GM19351 (cell line): ENCODE results near the gene IQCF5.
"Not testable (repeated sequence)": the region's sequence is repeated elsewhere in the genome, so short reads cannot be mapped to it uniquely, and the experiment has no call there.

Source experiments
- ATAC-seq: cut with Tn5 transposase; IDR thresholded peaks from one replicate; pipeline ENCODE4 v1.9.1; 2021; ENCODE audit warnings: mild to moderate bottlenecking, moderate library complexity; ENCODE audit not compliant: unreplicated experiment

Gene IQCF5

DNA sequence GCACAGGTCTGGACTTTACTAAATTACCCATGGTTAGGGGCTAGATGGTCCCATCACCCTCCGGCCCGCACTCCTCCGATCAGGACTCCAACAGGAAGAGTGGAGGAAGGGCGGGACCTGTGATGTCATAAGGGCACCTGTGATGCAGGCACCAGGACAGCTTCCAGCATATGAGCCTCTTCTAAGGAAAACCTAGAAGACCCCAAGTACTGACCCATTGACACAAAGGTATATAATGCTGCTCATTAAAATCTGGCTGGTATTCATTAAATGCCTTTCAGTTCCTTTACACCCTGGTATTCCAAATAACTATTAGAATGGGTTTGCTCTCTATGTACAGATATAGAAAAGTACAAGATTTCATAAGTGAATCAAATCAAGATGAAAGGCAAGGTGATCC, at the start of gene IQCF5:
IQCF5 (minus strand) TSS at position 101 of the 400 bp plus-strand sequence; CDS start at position 31, 70 bp downstream.
- ATAC-seq: no peak

DNA sequence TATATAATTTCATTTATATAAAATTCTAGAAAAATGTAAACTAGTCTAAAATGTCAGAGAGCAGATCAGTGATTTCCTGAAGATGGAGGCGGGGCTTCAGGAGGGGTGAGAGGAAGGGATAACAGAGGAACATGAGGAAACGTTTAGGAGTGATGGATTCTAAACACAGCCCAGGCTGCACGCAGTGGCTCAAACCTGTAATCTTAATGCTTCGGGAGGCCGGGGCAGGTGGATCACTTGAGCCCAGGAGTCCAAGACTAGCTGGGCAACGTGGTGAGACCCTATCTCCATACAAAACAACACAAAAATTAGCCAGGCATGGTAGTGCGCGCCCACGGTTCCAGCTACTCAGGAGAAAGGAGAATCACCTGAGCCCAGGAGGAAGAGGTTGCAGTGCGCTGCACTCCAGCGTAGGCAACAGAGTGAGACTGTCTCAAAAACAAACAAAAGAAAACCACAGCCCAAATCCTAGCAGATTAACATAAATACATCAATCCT, 45.7 kb upstream of the IQCF5 start:
- ATAC-seq: no peak

DNA sequence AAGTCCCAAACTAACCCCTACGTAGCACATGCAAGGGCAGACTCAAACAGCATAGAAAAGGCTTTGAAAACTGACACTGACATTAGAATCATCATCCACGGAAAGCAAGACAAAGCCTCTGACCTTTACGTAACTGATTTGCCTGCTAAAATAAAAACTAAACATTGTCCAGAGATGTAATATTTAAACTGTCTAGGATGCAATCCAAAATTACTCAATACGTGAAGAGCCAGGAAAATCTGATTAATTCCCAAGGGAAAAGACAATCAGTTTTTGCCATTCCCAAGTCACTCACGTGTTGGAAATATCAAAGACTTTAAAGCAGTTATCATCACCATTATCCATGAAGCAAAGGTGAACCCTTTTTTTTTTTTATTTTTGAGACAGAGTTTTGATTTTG, 41.0 kb upstream of the IQCF5 start:
- no peak for ATAC-seq

DNA sequence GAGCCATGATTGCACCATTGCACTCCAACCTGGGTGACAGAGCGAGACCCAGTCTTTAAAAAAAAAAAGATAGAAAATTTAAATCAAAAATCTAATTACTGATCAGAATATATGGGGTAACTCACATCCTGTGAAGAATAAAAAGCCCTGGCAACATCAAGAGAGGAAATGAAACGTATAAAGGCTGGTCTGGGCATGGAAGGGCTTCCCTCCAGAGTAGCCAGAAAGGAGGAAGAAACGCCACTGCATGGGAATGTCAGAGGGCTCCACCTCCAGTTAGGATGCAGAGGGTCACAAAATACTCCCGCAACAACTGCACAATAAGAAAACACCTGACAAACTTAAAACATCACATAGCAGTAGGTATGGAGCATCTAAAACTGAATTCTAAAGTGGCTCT, 32.6 kb upstream of the IQCF5 start:
- ATAC-seq: no peak

DNA sequence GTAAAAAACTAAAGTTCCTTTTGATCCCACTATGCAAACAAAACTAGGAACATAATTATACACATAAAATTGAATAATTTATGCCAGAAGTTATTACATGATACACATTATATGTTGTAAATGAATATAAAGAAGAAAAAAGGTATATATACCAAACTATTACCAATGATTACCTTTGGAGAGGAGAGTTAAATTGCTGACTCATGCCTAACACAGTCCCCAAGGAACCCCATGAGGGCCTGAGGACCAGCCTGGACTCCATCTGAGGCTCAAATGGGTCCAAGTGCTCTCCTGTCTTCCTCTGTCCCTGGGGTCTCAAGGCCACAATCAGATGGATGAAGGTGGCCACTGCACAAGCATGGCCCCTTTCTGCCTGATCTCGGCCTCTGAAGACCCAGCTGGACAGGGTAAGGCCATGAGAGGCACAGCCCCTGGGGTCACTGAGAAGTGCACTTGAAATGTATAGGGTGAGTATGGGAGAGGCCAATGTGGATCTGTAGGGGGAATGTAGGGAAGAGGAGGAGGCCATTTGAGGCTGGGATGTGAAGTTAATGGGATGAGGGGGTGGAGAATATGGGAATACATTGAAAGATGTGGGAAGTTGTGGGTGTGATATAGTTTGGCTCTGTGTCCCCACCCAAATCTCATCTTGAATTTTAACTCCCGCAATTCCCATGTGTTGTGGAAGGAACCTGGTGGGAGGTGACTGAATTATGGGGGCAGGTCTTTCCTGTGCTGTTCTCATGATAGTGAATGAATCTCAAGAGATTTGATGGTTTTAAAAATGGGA, 28.8 kb upstream of the IQCF5 start:
- no peak for ATAC-seq

- ATAC-seq: not testable (repeated sequence)
Observed at GRCh38 chr3:51902361-51902760, 27.0 kb upstream of the IQCF5 start.

DNA sequence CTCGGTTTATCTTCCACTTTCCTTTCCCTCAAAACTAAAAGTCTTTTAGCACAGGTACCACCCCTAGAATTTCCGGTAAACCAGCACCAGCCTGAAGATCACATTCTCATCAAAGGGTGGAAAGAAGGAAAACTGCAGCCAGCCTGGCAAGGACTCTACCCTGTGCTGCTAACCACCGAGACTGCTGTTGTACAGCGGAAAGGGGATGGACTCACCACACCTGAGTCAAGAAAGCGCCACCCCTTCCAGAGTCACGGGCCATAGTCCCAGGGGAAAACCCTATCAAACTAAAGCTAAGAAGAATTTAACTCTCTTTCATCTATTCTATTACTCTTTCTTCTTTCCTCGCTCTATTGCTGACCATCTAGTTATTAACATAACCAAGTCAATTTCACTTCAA, 24.6 kb upstream of the IQCF5 start:
- ATAC-seq: not testable (repeated sequence)

- ATAC-seq: no peak
Observed at GRCh38 chr3:51897391-51897790, 22.0 kb upstream of the IQCF5 start.

- no peak for ATAC-seq
Observed at GRCh38 chr3:51896607-51897305, 21.4 kb upstream of the IQCF5 start.

- no peak for ATAC-seq
Observed at GRCh38 chr3:51894939-51895338, 19.5 kb upstream of the IQCF5 start.

DNA sequence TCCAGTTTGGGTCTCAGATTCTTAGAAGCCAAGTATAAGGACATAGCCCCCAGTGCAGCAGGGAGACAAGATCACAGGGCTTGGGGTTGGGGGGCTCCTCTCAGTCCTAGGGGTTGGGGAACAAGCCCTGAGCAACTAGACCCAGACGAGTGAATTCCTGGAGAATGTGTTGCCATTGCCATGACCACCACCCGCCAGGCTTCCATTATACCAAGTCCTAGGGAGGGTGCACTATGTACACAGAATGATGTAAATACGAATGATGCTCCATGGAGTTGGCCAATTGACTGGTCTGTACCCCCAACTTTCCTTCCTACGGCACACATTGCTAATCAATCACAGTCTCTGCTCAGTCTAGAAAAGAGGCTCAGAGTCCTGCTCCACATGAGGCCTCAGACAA, 19.0 kb upstream of the IQCF5 start:
- no peak for ATAC-seq

GRCh38 chr3:51891242-51892039, 16.0 kb upstream of the IQCF5 start:
- ATAC-seq: no peak

DNA sequence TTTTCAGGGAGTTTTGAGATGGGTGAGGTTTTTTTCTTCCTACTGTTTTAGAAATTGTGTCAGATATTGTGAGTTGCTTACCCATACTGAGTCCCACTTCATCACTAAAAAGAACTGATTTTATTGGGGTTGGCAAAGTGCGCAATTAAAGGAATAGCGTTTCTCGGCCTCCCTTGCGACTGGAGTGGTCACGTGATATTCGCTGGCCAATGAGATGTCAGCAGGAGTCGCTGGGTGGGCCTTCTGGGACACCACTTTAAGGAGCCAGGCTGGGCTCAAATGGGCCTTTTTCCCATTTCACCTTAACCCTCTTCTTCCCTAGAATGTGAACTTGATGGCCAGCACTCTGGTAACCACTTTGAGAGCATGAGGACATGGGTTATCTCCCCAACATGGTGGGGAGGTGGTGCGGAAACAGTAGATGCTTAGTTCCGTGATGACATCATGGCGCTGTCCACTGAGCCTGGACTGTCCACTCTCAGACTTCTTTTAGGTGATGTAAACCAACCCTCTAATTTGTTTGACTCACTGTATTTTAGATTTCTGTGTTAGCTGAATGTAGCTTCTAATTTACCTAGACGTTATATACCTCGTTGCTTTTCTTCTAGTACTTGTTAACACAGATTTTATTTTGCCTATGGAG, 13.2 kb upstream of the IQCF5 start:
- no peak for ATAC-seq

- ATAC-seq: no peak
Observed at GRCh38 chr3:51887620-51888019, 12.2 kb upstream of the IQCF5 start.

GRCh38 chr3:51886447-51886846, 11.0 kb upstream of the IQCF5 start:
- ATAC-seq: no peak

GRCh38 chr3:51879937-51880336, 4.5 kb upstream of the IQCF5 start:
- ATAC-seq: no peak

- no peak for ATAC-seq
Observed at GRCh38 chr3:51876186-51876585, 785 bp upstream of the IQCF5 start.

- ATAC-seq: no peak
Observed at GRCh38 chr3:51874889-51875288, 512 bp downstream of the IQCF5 start.

DNA sequence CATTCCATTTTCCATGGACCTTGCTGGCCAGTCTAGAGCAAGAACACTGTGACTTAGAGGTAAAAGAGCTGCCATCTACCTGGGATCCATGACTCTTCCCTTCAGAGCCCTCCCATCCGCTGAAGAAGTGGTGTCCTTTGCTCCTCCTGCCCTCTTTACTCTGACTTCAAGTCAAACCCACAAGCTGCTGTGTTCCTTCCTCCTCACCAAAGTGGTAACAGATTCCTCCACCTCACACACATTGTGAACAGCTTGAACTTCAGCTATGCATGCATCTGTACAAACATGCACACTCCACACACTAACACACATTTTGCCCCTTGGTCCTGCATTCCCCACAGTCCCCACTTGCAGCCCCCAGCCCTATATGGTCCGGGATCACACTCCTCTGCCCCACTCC, 990 bp downstream of the IQCF5 start:
- ATAC-seq: no peak

DNA sequence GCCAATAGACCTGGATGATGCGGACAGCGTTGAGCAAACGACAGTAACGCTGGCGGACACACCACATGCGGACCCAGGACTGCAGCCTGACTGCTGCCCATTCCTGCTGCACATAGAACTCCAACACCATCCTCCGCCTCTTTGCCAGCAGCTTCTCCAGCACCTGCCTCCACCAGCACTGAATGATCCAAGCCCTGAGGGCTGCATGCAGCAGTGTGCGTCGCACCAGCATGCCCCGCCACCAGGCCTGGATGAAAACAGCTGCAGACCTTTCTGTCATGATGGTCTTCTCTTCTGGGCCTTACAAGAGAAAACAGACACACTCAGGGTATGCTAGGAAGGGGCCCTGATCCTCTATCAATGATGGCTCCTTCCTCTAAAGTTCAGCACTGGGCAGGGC, 1.5 kb downstream of the IQCF5 start:
- ATAC-seq: no peak

DNA sequence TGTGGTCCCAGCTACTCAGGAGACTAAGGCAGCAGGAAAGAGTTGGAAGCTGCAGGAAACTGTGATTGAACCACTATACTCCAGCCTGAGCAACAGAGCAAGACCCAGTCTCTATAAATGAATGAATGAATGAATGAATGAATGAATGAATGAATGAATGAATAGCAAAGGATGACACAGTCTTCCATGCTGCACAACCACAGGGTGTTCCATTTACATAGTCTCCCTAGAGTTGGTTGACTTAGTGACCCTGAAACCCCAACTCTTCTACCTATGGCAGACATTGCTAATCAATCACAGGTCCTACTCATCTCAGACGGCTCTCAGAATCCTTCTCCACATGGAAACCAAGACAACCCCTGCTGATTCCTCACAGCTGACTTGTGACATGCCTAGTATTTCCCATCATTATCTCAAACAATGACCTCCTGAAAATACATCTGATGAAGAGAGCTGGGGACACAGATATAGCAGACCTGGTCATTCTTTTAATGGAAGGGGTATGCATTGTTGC, 2.1 kb downstream of the IQCF5 start:
- ATAC-seq: no peak
